Thyroid gland (tissue), 4 donors: Measurements from ENCODE around the gene ELP5.

Experiments used
- POLR2A ChIP-seq, 2 donors: fragments of 450-650 bp; IDR thresholded peaks; one replicate each; pipeline ENCODE4 v1.6.1; 2017; ENCODE audit warnings: antibody characterized with exemption in 2 of 2, mild to moderate bottlenecking in 2 of 2, moderate library complexity in 1 of 2
- TF ChIP-seq, protein P1 (sequence below), 6 experiments: fragments of 200-600 bp in 3 of 6; fragments of 450-650 bp in 3 of 6; sonication (generic) in 3 of 6; IDR thresholded peaks; one replicate each; pipeline ENCODE4 v1.5.1; 2016 to 2019; ENCODE audit warnings: antibody characterized with exemption in 6 of 6, mild to moderate bottlenecking in 2 of 6, inconsistent platforms in 1 of 6, moderate library complexity in 1 of 6

DNA sequence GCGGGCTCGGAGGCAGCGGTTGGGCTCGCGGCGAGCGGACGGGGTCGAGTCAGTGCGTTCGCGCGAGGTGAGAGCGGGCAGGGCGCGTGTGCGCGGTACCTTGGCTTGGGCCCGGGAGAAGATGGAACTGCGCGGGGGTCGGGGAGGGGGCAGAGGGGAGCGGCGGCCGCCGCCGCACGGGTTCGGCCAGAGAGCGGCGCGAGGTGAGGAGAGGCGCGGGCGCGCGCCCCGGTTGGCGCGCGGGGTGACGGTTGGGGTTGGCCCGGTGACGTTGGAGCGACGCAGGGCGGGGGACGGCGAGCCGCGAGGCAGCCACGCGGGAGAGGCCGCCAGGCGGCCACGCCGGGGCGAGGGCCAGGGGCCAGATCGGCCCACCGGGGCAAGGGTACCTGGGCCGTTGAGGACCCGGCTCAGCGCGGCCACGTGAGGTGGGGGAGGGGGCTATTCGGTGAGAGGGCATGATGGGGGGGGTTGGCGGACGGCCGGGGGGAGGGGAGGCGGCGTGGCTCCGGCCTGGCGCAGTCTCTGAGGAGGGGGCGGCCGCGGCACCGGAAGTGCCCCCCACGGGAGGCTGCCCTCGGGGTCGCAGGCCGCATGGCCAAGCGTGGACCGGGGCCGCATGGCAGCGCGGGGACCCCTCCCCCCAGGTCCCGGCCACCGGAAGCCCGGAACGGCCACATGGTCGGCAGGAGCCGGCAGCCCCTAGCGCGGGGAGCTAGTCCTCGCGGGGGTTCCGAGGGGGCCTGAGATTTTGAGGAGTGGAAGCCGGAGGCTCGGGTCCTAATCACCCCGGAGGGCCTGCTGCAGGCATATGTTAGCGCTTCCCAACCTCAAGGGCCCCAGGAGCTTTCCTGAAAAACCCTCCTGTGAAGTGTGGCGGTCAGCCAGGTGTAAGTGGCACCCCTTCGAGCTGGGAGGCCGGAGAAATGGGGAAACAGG, 55.9 kb downstream of the ELP5 start:
- TF ChIP-seq, protein P1, sequence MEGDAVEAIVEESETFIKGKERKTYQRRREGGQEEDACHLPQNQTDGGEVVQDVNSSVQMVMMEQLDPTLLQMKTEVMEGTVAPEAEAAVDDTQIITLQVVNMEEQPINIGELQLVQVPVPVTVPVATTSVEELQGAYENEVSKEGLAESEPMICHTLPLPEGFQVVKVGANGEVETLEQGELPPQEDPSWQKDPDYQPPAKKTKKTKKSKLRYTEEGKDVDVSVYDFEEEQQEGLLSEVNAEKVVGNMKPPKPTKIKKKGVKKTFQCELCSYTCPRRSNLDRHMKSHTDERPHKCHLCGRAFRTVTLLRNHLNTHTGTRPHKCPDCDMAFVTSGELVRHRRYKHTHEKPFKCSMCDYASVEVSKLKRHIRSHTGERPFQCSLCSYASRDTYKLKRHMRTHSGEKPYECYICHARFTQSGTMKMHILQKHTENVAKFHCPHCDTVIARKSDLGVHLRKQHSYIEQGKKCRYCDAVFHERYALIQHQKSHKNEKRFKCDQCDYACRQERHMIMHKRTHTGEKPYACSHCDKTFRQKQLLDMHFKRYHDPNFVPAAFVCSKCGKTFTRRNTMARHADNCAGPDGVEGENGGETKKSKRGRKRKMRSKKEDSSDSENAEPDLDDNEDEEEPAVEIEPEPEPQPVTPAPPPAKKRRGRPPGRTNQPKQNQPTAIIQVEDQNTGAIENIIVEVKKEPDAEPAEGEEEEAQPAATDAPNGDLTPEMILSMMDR (IDR thresholded peaks at IDR 0.05), result peak in 3 of 6 experiments; percentile 5 to 14 (median 8)
- peak in 1 of 2 donors; percentile 63 for TF ChIP-seq POLR2A (IDR thresholded peaks at IDR 0.05)
